CD4-positive, alpha-beta T cell treated with Interleukin-6 at 100 ng/mL for 8 hours (primary cell): ENCODE measurements around the gene PGLYRP2.
"Not testable (repeated sequence)": the region's sequence is repeated elsewhere in the genome, so short reads cannot be mapped to it uniquely, and the experiment has no call there.

ENCODE experiments used
- DNase-seq: peaks from one replicate; pipeline ENCODE4 v3.0.0-alpha.2; 2020; ENCODE audit warnings: mixed read lengths, low spot score

Gene PGLYRP2, protein sequence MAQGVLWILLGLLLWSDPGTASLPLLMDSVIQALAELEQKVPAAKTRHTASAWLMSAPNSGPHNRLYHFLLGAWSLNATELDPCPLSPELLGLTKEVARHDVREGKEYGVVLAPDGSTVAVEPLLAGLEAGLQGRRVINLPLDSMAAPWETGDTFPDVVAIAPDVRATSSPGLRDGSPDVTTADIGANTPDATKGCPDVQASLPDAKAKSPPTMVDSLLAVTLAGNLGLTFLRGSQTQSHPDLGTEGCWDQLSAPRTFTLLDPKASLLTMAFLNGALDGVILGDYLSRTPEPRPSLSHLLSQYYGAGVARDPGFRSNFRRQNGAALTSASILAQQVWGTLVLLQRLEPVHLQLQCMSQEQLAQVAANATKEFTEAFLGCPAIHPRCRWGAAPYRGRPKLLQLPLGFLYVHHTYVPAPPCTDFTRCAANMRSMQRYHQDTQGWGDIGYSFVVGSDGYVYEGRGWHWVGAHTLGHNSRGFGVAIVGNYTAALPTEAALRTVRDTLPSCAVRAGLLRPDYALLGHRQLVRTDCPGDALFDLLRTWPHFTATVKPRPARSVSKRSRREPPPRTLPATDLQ

DNA sequence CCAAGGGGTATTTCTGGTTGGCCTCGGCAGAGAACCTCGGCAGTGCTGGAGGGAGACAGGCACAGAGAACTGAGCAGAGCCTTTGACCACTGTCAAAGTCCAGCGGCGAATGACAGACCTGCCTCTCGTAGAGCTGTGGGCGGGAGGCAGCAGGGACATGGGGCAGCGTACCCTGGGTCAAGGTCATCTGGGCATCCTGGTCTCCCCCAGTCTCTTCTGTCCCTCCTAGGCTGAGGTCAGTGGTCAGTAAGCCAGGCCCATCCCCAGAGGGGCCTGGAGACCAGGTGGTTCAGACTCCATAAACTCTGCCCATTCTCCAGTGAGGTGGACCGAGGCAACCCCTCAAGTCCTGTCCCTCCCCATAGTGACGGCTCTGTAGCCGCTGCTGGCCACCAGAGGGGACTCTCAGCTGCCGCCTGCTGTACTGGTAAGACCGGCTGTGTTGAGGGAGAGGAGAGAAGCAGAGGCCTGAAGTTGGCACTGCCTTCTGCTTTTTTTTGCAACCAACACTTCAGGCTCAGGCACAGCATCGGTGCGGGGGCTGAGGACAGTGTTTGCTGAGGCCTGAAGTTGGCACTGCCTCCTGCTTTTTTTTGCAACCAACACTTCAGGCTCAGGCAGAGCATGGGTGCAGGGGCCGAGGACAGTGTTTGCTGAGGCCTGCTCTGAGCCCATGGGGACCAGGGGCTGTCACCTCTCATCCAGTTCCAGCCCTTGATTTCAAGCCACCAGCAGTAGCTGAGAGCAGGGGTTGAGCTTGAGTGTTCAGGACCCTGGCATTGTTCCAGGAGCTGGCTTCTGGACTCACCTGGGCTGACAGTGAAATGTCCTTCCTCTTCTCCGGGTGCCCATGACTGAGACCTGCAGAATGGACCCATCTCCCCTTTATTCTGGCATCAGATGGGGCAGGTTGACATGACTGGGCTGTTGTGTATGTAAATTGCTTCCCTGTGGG lies at the start of gene PGLYRP2:
TSS of gene PGLYRP2 (minus strand) at position 111 of the 955 bp plus-strand sequence. CDS start 130 bp downstream, outside the sequence.
- no peak for DNase-seq

DNA sequence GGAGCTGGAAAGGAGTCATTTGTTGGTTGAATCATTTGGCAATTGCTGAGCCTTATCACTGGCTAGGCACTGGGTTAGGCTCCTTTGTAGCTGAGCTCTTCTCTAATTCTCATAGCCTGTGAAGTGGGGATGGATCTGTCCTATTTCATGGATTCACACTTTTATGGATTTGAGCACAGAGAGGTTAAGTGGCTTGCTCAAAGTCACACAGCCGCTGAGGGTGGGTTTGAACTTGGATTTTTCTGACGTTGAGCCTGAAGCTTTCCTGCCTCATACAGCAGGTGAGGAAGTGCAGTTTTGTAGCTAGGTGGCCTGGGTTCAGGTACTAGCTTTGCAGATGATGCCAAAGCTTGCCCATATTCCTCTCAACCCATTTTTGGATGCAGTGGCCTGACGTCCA lies 48.4 kb upstream of the PGLYRP2 start:
- DNase-seq, result no peak

DNA sequence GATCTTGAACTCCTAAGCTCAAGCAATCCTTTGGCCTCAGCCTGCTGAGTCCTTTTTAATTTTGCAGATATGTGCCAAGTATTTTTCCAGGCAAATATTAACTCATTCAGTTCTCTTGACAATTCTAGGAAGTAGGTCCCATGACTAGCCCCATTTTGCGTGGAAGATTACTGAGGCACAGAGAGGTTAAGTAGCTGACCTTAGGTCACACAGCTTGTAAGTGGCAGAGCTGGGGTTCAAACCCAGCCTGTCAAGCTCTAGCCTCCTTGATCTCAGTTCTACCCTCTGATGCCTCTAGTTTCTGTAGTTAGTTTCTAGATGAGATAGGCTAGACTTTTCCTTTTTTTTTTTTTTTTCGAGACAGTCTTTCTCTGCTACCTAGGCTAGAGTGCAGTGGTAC lies 47.1 kb upstream of the PGLYRP2 start:
- no peak for DNase-seq

DNA sequence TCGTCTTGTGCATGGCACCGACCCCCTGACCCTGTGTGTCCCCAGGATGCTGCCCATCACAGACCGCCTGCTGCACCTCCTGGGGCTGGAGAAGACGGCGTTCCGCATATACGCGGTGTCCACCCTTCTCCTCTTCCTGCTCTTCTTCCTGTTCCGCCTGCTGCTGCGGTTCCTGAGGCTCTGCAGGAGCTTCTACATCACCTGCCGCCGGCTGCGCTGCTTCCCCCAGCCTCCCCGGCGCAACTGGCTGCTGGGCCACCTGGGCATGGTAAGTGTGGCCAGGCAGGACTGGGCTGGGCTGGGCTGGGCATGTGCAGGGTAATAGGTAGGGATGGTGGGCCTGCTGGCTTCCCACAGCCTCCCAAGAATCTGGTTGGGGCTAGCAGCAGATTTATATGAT lies 46.0 kb upstream of the PGLYRP2 start:
- no peak for DNase-seq

DNA sequence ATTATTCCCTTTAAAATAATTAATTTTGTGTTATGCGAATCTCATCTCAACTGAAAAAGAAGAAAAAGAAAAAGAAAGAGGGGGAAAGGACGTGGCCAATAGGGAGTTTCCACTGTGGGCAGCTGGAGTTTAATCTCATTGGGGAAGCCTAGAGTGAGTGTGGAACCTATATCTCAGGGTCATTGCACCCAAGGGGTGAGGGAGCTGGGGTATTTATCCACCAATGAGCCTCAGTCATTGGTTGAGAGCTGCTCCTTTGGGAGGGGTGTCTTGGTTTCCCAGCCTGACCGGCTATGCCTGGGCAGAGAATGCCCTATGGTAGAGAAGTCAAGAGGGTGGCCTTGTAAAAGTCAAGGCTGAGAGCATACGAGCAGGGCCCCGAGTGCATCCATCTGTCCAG lies 45.5 kb upstream of the PGLYRP2 start:
- DNase-seq, result no peak

DNA sequence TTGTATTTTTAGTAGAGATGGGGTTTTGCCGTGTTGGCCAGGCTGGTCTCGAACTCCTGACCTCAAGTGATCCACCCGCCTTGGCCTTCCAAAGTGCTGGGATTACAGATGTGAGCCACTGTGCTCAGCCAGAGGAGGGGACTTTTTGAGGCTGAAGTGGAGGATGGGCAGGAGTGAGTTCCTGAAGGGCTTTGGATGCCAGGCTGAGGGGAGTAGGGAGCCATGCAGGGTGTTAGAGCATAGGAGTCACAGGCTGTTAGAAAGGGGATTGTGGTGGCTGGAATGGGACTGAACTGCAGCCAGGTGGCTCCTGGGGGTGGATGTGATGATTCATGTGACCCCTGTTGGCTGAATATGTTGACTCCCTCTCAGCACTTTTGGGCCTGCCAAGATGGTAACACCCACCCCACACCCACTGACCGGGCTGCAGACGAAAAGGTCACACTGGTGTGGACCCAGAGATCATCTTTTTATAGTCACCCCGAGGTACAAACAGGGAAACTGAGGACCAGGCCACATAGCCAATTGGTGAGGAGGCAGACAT lies 40.2 kb upstream of the PGLYRP2 start:
- no peak for DNase-seq

DNA sequence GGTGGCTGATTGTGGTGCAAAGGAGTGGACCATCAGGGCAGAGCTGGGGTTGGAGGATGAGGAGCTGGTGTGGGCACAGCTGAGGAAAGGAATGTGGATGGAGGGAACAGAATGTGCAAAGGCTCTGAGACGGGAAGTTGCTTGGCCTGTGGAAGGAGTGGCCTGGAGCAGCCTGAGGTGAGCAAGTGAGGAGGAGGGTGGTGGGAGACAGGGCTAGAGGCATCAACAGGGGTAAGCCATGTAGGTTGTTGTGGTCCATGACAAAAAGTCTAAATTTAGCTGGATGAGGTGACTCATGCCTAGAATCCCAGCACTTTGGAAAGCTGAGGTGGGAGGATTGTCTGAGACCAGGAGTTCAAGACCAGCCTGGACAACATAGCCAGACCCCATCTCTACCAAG lies 38.5 kb upstream of the PGLYRP2 start:
- no peak for DNase-seq

DNA sequence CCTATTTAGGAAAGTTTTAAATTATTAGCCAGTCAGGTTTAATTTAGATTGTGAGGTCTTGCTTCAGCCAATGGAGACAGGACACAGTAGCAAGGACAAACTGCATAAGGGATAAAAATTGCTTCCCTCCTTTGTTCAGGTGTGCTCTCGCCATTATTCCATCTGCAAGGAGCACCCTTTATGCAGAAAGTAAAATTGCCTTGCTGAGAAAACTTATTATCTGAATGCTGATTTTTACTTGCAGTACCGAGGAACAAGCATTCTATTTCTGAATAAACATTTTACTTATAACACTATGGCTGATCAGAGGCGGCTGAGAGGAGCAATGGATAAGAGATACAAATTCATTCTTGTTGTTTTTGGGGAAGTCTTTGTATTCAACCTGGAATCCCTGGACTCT lies 37.1 kb upstream of the PGLYRP2 start:
- DNase-seq, result no peak

DNA sequence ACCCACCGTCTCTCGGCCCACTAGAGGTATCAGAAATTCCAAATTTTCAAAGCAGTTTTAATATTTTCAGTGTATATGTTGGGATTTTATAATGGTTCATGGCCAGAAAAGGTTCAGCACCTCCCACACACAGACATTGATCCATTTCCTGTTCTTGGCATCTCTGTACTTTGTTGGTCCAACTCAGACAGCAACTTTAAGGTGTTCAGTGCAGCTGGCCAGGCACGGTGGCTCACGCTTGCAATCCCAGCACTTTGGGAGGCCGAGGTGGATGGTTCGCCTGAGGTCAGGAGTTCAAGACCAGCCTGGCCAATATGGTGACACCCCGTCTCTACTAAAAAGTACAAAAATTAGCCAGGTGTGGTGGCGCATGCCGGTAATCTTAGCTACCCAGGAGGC lies 35.9 kb upstream of the PGLYRP2 start:
- not testable (repeated sequence) for DNase-seq

DNA sequence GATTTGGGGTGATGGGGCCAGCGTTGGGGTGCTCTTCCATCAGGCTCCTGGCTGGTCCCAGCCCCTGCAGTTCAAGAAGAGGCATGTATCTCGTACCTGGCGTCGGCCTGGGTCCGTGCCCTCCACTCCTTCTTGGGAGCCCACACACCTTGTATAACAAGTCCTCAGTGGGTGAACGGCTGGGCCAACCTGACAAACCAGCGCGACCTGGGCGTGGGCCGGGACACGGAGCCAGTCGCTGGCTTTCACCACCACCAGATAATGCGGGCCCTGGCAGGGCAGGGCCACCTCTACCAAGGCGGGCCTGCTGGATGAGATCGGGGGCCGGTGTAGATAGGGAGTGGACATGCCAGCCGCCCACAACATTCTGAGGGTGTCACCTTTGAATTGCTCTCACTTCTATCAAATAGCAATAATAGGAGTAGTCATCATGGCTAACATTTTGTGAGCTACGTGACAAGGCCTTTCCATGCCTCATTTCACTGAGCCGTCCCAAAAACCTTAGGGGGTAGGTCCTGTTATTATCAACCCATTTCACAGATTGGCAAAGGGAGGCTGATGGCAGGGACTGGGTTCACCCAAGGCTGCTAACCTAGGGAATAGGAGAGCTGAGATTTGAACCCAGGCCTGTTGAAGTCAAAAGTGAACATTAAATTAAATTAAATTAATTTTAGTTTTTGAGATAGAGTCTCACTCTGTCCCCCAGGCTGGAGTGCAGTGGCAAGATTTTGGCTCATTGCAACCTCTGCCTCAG lies 32.5 kb upstream of the PGLYRP2 start:
- no peak for DNase-seq

DNA sequence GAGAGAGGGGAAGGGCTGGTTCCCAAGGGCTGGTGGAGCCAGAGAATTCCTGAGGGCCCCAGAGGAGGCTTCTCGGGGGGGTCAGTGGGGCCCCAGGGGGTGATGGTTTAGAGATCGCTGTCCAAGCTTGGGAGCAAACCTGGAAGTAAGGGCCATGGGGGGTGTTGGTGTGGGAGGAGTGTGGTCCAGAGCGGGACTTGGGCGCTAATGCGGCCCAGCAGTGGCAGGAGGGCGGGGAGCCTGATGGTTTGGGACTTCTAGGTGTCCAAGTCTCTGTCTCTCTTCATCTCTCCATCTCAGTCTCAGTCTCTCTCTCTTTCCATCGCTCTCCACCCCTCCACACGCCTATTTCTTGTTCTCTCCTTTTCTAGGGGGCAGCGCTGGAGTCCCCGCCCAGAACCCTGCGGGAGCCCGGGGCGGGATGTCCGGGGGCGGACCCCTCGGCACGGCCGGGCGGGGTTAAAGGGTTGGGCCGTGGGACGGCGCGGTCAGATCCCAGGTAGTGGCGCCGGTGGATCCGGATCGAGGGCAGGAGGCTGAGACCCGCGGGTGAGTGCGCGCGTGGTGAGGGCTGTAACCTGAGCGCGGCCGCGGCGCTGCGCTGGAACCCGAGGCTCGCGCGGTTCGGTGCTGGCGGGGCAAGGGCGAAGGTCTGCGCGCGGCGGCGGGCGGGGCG lies 28.9 kb upstream of the PGLYRP2 start, which contains the start of gene CYP4F22:
TSS of gene CYP4F22 (plus strand) at position 491 of the 676 bp plus-strand sequence. CDS start 16,812 bp downstream, outside the sequence.
- peak; percentile 7 for DNase-seq

DNA sequence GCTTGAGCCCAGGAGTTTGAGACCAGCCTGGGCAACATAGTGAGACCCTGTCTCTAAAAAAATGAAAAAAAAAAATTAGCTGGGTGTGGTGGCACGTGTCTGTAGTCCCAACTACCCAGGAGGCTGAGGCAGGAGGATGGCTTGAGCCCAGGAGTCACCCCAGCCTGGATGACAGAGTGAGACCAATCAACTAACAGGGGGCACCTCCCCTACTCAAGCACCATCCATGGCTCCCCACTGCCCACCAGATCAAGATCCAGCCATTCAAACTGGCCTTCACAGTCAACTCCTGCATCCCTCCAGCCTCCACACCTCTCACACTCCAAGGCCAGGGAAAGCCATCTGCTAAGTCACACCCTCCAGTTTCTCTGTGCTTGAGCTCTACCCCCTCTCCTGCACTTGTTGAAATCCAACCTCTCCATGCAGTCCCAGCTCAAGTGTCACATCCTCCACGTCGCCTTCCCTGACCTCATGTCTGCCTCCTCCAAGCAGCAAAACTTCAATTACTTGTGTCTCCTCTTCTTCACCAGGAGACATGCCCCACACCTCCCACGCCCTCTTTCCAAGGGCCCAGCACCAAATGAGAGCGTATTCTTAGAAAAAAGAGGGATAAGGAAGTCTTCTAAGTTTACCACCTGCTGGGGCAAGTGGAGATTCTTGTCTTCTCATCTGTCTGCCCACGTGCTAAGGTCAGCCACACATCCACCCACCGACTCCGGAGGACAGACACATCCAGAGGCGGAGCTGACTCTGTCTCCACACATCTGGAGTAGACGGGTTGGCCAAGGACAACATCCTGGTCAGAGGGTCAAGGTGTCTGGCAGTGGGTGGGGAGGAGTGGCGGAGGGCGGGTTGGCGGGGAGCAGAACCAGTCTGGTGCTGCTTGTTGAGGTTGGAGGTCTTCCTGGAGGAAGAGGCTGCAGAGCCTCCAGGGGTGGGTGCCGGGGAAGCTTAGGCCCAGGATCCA lies 28.1 kb upstream of the PGLYRP2 start:
- no peak for DNase-seq

DNA sequence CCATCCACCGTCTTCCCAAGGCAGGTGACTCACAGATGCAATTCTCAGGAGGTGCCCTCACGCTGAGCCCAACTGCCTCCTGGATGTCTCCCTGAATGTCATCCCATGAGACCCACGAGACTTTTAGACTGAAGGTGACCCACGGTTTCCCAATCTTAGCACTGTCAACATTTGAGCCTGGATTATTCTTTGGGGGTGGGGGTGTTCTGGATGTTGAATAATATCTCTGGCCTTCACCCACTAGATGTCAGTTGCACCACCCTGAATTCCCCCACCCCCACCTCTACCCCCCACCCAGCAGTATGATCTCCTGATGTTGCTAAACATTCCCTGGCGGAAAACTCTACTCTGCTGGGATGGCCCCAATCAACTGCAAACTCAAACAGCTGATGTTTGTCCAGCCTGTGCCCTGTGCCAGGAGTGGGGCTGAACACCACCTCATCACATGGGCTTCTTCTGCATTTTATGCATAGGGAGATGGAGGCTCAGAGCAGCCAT lies 26.8 kb upstream of the PGLYRP2 start:
- DNase-seq, result no peak

DNA sequence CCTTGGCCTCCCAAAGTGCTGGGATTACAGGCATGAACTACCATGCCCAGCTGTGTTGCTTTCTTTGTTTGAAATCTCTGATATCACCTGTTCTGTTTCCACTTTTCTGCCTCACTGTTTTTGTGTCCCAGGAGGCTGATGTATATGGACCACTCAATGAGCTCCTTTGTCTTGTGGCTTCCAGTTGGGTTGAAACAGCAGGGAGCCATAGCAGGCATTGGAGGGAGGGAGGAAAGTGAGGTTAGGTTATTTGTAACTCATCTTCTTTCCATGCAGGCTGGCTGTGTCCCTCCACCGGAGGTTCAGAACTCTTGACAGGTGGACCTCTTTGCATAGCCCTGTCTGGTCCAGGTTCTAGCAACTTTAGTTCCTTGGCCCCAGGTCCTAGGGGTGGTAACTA lies 23.0 kb upstream of the PGLYRP2 start:
- DNase-seq, result no peak

DNA sequence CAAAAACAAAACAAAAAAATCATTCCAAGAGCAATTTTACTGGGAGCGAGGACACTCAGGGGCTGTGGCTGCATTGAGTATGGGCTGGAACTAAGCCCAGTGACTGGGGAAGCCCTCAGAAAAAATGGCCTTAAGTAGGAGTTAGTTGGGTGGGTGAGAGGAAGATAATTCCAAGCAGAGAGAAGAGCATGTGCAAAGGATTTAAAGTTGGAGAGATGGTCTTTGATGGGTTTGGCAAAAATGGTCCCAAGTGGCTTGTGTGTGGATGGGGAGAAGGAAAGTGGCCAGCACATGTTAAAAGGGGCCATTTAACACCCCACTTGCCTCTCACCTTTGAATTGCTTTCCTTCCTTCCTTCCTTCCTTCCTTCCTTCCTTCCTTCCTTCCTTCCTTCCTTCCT lies 22.3 kb upstream of the PGLYRP2 start:
- DNase-seq, result no peak

DNA sequence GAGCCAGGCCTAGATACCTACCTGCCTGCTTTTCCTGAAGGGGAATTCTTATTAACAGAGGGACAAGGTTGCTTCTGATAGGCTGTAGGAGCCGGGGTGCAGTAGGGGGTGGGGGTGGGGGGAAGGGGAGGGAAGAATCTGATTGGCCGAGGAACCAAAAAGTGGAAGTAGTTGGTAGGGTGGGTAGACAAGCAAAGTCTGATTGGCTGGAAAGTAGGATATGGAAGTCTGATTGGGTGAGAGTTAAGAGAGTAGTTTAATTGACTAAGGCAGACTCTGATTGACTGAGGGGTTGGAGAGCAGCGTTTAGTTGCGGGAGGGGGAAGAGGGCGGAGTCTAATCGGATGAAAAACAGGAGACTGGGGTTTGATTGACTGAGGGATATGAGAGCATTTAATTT lies 19.6 kb upstream of the PGLYRP2 start:
- DNase-seq, result no peak

DNA sequence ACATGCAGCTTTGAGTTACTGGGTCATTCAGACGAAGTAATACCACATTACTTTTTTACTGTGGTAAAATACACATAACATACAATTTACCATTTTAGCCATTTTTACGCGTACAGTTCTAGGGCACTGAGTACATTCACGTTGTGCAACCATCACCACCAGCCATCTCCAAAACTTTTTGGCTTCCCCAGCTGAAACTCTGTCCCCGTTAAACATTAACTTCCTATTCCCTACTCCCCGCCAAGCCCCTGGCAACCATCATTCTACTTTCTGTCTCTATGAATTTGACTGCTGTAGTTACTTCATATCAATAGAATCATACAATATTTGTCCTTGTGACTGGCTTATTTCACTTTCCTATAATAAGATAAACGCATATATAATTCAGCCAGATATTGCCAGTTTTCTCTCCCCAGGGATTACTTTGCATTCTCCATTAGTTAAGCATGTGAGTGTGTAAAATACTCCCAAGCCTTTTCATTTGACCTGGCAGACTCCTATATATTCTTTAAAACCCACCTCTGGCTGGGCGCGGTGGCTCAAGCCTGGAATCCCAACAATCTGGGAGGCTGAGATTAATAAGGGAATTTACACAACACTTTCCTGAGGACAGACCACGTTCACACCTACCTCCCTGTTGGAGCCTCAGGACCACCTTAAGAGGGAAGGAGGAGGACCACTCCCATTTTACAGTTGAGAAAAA lies 19.0 kb upstream of the PGLYRP2 start:
- DNase-seq, result no peak

DNA sequence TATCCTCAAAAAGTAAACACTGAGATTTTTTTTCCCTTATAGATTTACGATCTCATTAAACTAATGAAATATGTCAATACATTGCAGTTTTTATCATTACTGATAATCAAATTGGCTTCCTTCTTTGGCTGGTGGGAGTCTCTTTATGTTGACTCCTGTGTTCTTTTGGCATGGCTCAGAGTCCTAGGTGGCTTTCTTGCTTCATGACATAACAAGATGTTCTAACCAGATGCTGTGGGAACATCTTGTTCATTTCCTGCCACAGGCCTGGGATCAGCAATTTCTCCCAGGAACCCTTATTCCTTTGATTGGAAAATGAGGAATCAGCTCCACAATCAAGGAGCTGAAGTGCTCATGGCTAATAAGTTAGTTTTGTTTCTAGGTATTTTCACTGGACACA lies 15.8 kb upstream of the PGLYRP2 start:
- DNase-seq, result no peak
